Neuronal stem cell (in vitro differentiated cells): ENCODE data around the gene CLIC4.

Experiments
- DNase-seq: peaks from one replicate; pipeline ENCODE4 v3.0.0-alpha.2; 2013; ENCODE audit warnings: low spot score
- H2AFZ ChIP-seq: one replicate; pipeline ENCODE4 v1.6.1; 2013; ENCODE audit warnings: mild to moderate bottlenecking, low read length, inconsistent platforms
- H2AK5ac ChIP-seq: 2 replicates; pipeline ENCODE4 v1.6.1; 2013; ENCODE audit warnings: low read depth, mild to moderate bottlenecking, inconsistent platforms, low read length, moderate library complexity, mixed read lengths
- H2BK120ac ChIP-seq: 2 replicates; pipeline ENCODE4 v1.6.1; 2013; ENCODE audit warnings: low read depth, mild to moderate bottlenecking, inconsistent platforms, low read length, moderate library complexity, mixed read lengths
- H2BK12ac ChIP-seq: one replicate; pipeline ENCODE4 v1.6.1; 2013; ENCODE audit warnings: low read length, inconsistent platforms
- H2BK15ac ChIP-seq: 2 replicates; pipeline ENCODE4 v1.6.1; 2013; ENCODE audit warnings: mild to moderate bottlenecking, low read length, inconsistent platforms, mixed read lengths
- H2BK5ac ChIP-seq: one replicate; pipeline ENCODE4 v1.6.1; 2013; ENCODE audit warnings: inconsistent platforms, mild to moderate bottlenecking, low read length, moderate library complexity
- H3K14ac ChIP-seq: one replicate; pipeline ENCODE4 v1.6.1; 2013; ENCODE audit warnings: low read length, inconsistent platforms
- H3K18ac ChIP-seq: 2 replicates; pipeline ENCODE4 v1.6.1; 2013; ENCODE audit warnings: low read length, inconsistent platforms
- H3K23ac ChIP-seq: 2 replicates; pipeline ENCODE4 v1.6.1; 2013; ENCODE audit warnings: low read depth, mild to moderate bottlenecking, mixed read lengths, low read length, inconsistent platforms; ENCODE audit not compliant: poor library complexity
- H3K27ac ChIP-seq: replicated peaks from 3 replicates; pipeline ENCODE4 v1.5.1; 2013; ENCODE audit warnings: low read length, inconsistent platforms
- H3K27me3 ChIP-seq, 3 experiments: 2 replicates each; pipeline ENCODE4 v1.6.1; 2013; ENCODE audit warnings: low read length in 3 of 3, mild to moderate bottlenecking in 2 of 3, inconsistent platforms in 1 of 3, low read depth in 1 of 3, mixed read lengths in 1 of 3, moderate library complexity in 1 of 3; ENCODE audit not compliant: control insufficient read depth in 3 of 3, insufficient read depth in 3 of 3
- H3K36me3 ChIP-seq, 2 donors: replicated peaks in 1 of 2; 2 replicates each; pipeline ENCODE4 v1.6.1; 2013; ENCODE audit warnings: low read length in 2 of 2; ENCODE audit not compliant: control insufficient read depth in 2 of 2, insufficient read depth in 2 of 2
- H3K4ac ChIP-seq: 2 replicates; pipeline ENCODE4 v1.6.1; 2013; ENCODE audit warnings: inconsistent platforms, mild to moderate bottlenecking, low read length, moderate library complexity
- H3K4me1 ChIP-seq, 2 donors: 1 replicate in 1 of 2; 2 replicates in 1 of 2; pipeline ENCODE4 v1.6.1; 2013; ENCODE audit warnings: low read length in 2 of 2, low read depth in 1 of 2; ENCODE audit not compliant: control insufficient read depth in 2 of 2, insufficient read depth in 1 of 2
- H3K4me2 ChIP-seq: one replicate; pipeline ENCODE4 v1.6.1; 2013; ENCODE audit warnings: mild to moderate bottlenecking, low read length, inconsistent platforms; ENCODE audit not compliant: insufficient read depth, poor library complexity, severe bottlenecking
- H3K4me3 ChIP-seq, 2 donors: 2 replicates each; pipeline ENCODE4 v1.5.1; 2013; ENCODE audit warnings: low read length in 2 of 2, mild to moderate bottlenecking in 2 of 2, inconsistent platforms in 1 of 2, moderate library complexity in 1 of 2
- H3K79me1 ChIP-seq: one replicate; pipeline ENCODE4 v1.6.1; 2013; ENCODE audit warnings: low read depth, mild to moderate bottlenecking, inconsistent platforms, low read length, moderate library complexity
- H3K9ac ChIP-seq: one replicate; pipeline ENCODE4 v1.6.1; 2013; ENCODE audit warnings: mild to moderate bottlenecking, low read depth, low read length, inconsistent platforms; ENCODE audit not compliant: poor library complexity
- H3K9me3 ChIP-seq, 2 donors: replicated peaks in 1 of 2; 2 replicates each; pipeline versions ENCODE3 to v1.6.1; 2013; ENCODE audit warnings: low read length in 2 of 2, mild to moderate bottlenecking in 2 of 2, inconsistent platforms in 1 of 2, low read depth in 1 of 2, mixed read lengths in 1 of 2, moderate library complexity in 1 of 2; ENCODE audit not compliant: control insufficient read depth in 2 of 2, insufficient read depth in 1 of 2
- H4K8ac ChIP-seq: one replicate; pipeline ENCODE4 v1.6.1; 2013; ENCODE audit warnings: low read depth, mild to moderate bottlenecking, inconsistent platforms, low read length, moderate library complexity
- H4K91ac ChIP-seq: one replicate; pipeline ENCODE4 v1.6.1; 2013; ENCODE audit warnings: low read length, low read depth, mild to moderate bottlenecking, inconsistent platforms; ENCODE audit not compliant: poor library complexity
- WGBS, 2 donors: extraction: QIAGEN DNeasy Blood & Tissue Kit; methylation state at CpG; one replicate each; pipeline ENCODE4 v1.1.7; 2013; ENCODE audit warnings: missing lambda C conversion rate in 2 of 2, mixed read lengths in 1 of 2; ENCODE audit not compliant: insufficient read length in 2 of 2, insufficient replicate concordance in 1 of 2; ENCODE audit errors: extremely low coverage in 2 of 2; 5-methylcytosine and 5-hydroxymethylcytosine counted together

CLIC4 gene

DNA sequence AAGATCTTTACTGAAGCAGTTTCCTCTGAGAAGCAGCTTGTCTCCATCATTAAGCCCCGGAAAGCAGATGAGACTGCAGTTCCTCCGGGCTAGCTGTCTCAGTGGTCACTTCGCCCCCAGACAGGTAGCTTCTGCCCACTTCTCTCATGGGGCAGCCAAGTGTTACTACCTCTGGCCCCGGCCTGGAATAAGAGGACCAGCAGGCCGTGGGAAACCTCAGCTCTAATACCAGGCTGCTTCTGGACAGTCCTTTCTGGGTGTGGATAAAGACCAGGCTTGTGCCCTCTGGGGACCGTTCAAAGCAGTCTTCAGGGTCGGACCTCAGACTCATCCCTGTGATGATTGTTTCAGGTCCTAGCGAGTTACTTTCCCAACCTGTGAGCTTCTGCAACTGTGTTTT is 130.0 kb downstream of the CLIC4 start:
- DNase-seq: no peak
- H2BK12ac ChIP-seq: no peak overlapping the region
- no peak overlapping the region for H3K4me3 ChIP-seq

DNA sequence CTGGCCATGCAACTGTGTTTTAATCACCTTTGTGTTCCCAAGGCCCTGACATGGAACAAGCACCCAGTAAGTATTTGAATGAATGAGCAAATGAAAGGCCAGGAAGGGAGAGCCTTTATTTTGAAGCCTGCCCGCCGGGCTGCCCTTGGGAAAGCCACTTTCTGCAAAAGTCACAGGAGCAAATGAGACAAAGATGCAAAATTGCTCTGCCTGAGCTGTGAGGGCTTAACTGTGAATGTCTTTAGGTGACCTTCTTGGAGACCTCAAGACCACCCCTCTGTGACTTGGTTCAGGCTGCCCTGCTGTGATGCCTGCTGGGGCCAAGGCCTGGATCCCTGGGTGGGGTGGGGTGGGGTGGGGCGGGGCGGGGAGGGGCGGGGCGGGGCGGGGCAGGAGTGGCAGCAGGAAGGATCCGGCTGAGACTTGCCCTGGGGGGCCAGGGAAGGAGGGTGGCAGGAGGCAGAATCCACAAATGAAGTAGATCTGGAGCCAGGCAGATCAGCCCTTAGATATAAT is 130.8 kb downstream of the CLIC4 start:
- Histone ChIP-seq H2AFZ (no peak overlapping the region), H3K23ac (no peak overlapping the region), H4K91ac (no peak overlapping the region), H2BK15ac (no peak overlapping the region), H3K18ac (no peak overlapping the region), H3K4ac (no peak overlapping the region), H3K4me3 (no peak overlapping the region), H3K14ac (no peak overlapping the region), H3K4me1 (peaks cover 0 to 6% of the 10 kb centered on the region in 2 donors), H2BK5ac (no peak overlapping the region), H2BK120ac (no peak overlapping the region), H3K79me1 (no peaks in the 10 kb centered on the region), H3K9ac (no peak overlapping the region), H3K9me3 (peaks cover 0 to 3% of the 10 kb centered on the region in 2 donors), H3K27ac (no peak overlapping the region), H3K27me3 (peaks cover 0 to 19% (median 0%) of the 10 kb centered on the region in 3 experiments), H3K36me3 (no peaks in the 10 kb centered on the region), H3K4me2 (no peak overlapping the region), H2AK5ac (no peak overlapping the region), H4K8ac (no peak overlapping the region), H2BK12ac (no peak overlapping the region)
- WGBS, 2 donors: no CpG with 5 or more reads among the region's 8 CpGs
- DNase-seq: no peak

More for the DNA sequence above, 130.0 kb downstream of the CLIC4 start:
- no peak overlapping the region for H2AFZ ChIP-seq
- peaks cover 0 to 3% of the 10 kb centered on the region in 2 donors for H3K9me3 ChIP-seq
- H3K4me2 ChIP-seq: no peak overlapping the region
- H4K91ac ChIP-seq: no peak overlapping the region
- H3K4ac ChIP-seq: no peak overlapping the region
- peak overlapping the region; percentile 14 for H3K23ac ChIP-seq
- H3K14ac ChIP-seq: no peak overlapping the region
- H3K79me1 ChIP-seq: no peaks in the 10 kb centered on the region
- H2BK5ac ChIP-seq: no peak overlapping the region
- H2AK5ac ChIP-seq: peak overlapping the region; percentile 47
- no peak overlapping the region for H3K9ac ChIP-seq
- peak overlapping the region; percentile 63 for H3K18ac ChIP-seq
- H3K36me3 ChIP-seq: no peaks in the 10 kb centered on the region
- peaks cover 0 to 6% of the 10 kb centered on the region in 2 donors for H3K4me1 ChIP-seq
- no peak overlapping the region for H2BK120ac ChIP-seq
- no peak overlapping the region for H4K8ac ChIP-seq
- peak overlapping the region; percentile 60 for H2BK15ac ChIP-seq
- WGBS, 2 donors: no CpG with 5 or more reads among the region's 8 CpGs
- peaks cover 0 to 19% (median 0%) of the 10 kb centered on the region in 3 experiments for H3K27me3 ChIP-seq
- H3K27ac ChIP-seq: no peak overlapping the region

DNA sequence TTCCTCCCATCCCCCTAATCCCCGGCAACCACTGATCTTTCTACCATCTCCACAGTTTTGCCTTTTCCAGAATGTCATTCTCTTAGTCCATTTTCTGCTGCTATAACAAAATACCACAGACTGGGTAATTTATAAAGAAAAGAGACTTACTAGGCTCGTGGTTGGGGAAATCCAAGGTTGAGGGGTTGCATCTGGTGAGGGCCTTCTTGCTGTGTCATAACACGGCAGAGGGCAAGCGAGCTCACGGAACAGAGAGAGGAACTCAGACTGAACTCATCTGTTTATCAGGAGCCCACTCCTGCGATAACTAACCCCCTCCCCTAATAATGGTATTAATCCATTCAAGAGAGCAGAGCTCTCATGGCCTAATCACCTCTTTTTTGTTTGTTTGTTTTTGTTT is 132.8 kb downstream of the CLIC4 start:
- Histone ChIP-seq H3K27ac (no peak overlapping the region), H3K23ac (no peak overlapping the region), H3K4me2 (no peak overlapping the region), H3K18ac (no peak overlapping the region), H2AK5ac (no peak overlapping the region), H3K4ac (no peak overlapping the region), H3K9me3 (peaks cover 0 to 3% of the 10 kb centered on the region in 2 donors), H3K14ac (no peak overlapping the region), H3K27me3 (peaks cover 0 to 19% (median 0%) of the 10 kb centered on the region in 3 experiments), H3K9ac (no peak overlapping the region), H2AFZ (no peak overlapping the region), H3K4me3 (no peak overlapping the region), H3K36me3 (no peaks in the 10 kb centered on the region), H2BK5ac (no peak overlapping the region), H2BK15ac (no peak overlapping the region), H3K4me1 (peaks cover 0 to 6% of the 10 kb centered on the region in 2 donors), H4K8ac (no peak overlapping the region), H2BK120ac (no peak overlapping the region), H4K91ac (no peak overlapping the region), H2BK12ac (no peak overlapping the region), H3K79me1 (no peaks in the 10 kb centered on the region)
- DNase-seq: no peak
- no CpG with 5 or more reads among the region's 6 CpGs for WGBS, 2 donors

- WGBS, 2 donors: no CpG with 5 or more reads among the region's 7 CpGs
- Histone ChIP-seq H3K27me3 (peaks cover 0 to 19% (median 0%) of the 10 kb centered on the region in 3 experiments), H3K9me3 (peaks cover 0 to 3% of the 10 kb centered on the region in 2 donors), H4K8ac (no peak overlapping the region), H4K91ac (no peak overlapping the region), H3K4ac (no peak overlapping the region), H2BK15ac (no peak overlapping the region), H2AK5ac (no peak overlapping the region), H3K23ac (no peak overlapping the region), H3K4me2 (no peak overlapping the region), H3K27ac (no peak overlapping the region), H2BK120ac (no peak overlapping the region), H3K18ac (peak overlapping the region; percentile 39), H3K4me1 (peaks cover 0 to 6% of the 10 kb centered on the region in 2 donors), H2BK12ac (no peak overlapping the region), H2BK5ac (no peak overlapping the region), H3K36me3 (no peaks in the 10 kb centered on the region), H3K4me3 (no peak overlapping the region), H3K9ac (no peak overlapping the region), H3K79me1 (no peaks in the 10 kb centered on the region), H2AFZ (no peak overlapping the region), H3K14ac (no peak overlapping the region)
- no peak for DNase-seq
These were observed 133.8 kb downstream of the CLIC4 start for GRCh38 chr1:24878775-24879742.
